Mammary epithelial cell (primary cell): ENCODE measurements around the gene VAV1.
"Not testable (repeated sequence)": the region's sequence is repeated elsewhere in the genome, so short reads cannot be mapped to it uniquely, and the experiment has no call there.

ENCODE experiments used
- EZH2 ChIP-seq: IDR thresholded peaks from 2 replicates; pipeline ENCODE4 v1.6.1; 2012; ENCODE audit warnings: low read length, inconsistent platforms, borderline replicate concordance
- TF ChIP-seq, protein P1 (sequence below), 2 donors: IDR thresholded peaks in 1 of 2; conservative IDR thresholded peaks in 1 of 2; 2 replicates each; pipeline ENCODE4 v1.5.1; 2011 to 2012; ENCODE audit warnings: inconsistent platforms in 2 of 2, low read length in 2 of 2, mild to moderate bottlenecking in 2 of 2, control low read depth in 1 of 2, low read depth in 1 of 2; ENCODE audit not compliant: insufficient read depth in 1 of 2; ENCODE audit errors: extremely low read depth in 1 of 2

GRCh38 chr19:6829829-6830228 is 57.3 kb downstream of the VAV1 start:
- TF ChIP-seq, protein P1, sequence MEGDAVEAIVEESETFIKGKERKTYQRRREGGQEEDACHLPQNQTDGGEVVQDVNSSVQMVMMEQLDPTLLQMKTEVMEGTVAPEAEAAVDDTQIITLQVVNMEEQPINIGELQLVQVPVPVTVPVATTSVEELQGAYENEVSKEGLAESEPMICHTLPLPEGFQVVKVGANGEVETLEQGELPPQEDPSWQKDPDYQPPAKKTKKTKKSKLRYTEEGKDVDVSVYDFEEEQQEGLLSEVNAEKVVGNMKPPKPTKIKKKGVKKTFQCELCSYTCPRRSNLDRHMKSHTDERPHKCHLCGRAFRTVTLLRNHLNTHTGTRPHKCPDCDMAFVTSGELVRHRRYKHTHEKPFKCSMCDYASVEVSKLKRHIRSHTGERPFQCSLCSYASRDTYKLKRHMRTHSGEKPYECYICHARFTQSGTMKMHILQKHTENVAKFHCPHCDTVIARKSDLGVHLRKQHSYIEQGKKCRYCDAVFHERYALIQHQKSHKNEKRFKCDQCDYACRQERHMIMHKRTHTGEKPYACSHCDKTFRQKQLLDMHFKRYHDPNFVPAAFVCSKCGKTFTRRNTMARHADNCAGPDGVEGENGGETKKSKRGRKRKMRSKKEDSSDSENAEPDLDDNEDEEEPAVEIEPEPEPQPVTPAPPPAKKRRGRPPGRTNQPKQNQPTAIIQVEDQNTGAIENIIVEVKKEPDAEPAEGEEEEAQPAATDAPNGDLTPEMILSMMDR (conservative IDR thresholded peaks at IDR 0.05 in 1 of 2, IDR thresholded peaks at IDR 0.05 in 1 of 2; ENCODE audit: extremely low read depth in 1 of 2, insufficient read depth in 1 of 2, low read depth in 1 of 2, low read length in 2 of 2) = not testable (repeated sequence)
- TF ChIP-seq EZH2 = not testable (repeated sequence)
